HG02588 (cell line): Measurements from ENCODE around the gene PSMD3.

Experiments used
- ATAC-seq: cut with Tn5 transposase; IDR thresholded peaks from one replicate; pipeline ENCODE4 v1.9.1; 2021; ENCODE audit warnings: mild to moderate bottlenecking, moderate library complexity; ENCODE audit not compliant: unreplicated experiment

The PSMD3 gene

DNA sequence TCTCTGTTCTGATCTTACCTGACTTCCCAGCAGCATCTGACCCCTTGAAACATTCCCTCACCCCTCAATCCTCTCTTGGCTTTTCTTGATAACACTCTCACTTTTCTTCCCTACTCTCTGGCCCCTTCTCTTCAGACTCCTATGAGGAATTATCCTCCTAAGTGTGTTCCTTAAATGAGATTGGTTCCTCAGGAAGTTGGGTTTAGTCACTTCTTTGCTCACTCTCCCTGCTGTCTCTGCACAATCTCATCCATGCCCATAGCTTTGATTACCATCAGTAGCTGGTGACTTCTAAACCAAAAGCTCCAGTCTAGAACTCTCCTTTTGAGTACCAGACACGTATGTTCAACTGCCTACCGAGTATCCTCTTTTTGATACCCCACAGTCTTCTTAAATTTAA, 60.6 kb downstream of the PSMD3 start:
- no peak for ATAC-seq
